Measurements from ENCODE around the gene OPCML. TPM values are rescaled to one million over a fixed set of nuclear protein-coding genes. Genes with fewer than 3 reads are reported as not detected.

Gene OPCML
- total and polyA plus RNA-seq, 2 of the 13 experiments (the other 11 are each of a cell fraction or from before 2014, with no cell fraction given) = not detected

GRCh38 chr11:132892876-132893275 lies 639.4 kb downstream of the OPCML start:
- Histone ChIP-seq H3K27me3 (ENCODE audit: control insufficient read depth in 1 of 2, insufficient read depth in 2 of 2, low read length in 2 of 2) (no peaks in the 10 kb centered on the region), H3K4me3 (replicated peaks in 1 of 3; ENCODE audit: insufficient read depth in 1 of 3, low read depth in 2 of 3, low read length in 3 of 3) (no peak overlapping the region), H3K4me1 (ENCODE audit: insufficient read depth, low read length) (no peaks in the 10 kb centered on the region), H3K9ac (ENCODE audit: insufficient read depth, low read depth, low read length) (no peak overlapping the region), H3K9me3 (ENCODE audit: low read length) (peaks cover 31% of the 10 kb centered on the region), H4K20me1 (ENCODE audit: insufficient read depth, low read length) (no peaks in the 10 kb centered on the region), H3K4me2 (ENCODE audit: low read depth, low read length) (no peak overlapping the region), H3K27ac (ENCODE audit: extremely low read length, insufficient read depth, low read length) (no peak overlapping the region), H3K79me2 (ENCODE audit: insufficient read depth, low read length) (no peaks in the 10 kb centered on the region), H3K36me3 (replicated peaks in 1 of 2; ENCODE audit: control insufficient read depth in 1 of 2, insufficient read depth in 2 of 2, low read length in 2 of 2) (no peaks in the 10 kb centered on the region), H2AFZ (ENCODE audit: low read length) (no peak overlapping the region)
- DNase-seq (ENCODE audit: low spot score) (no peak), ATAC-seq (no peak), FAIRE-seq (no peak)
- no TSS peak for BruUV-seq (replicated peaks)
- 28% methylated on average over 5 of the region's 5 CpGs for WGBS (ENCODE audit: low lambda C conversion rate)
- intact Hi-C loops (cut with micrococcal nuclease; ENCODE audit: unreplicated experiment) (no loop called here), in situ Hi-C loops (cut with HindIII; ENCODE audit: extremely low pct_ligation_motif_present, low pct_unique_long_range_greater_than_20kb) (no loop called here)
- ChIA-PET POLR2A (no interaction called here), CTCF (ENCODE audit: low intra/inter-chr PET ratio, low total read pairs) (no interaction called here)
- TF ChIP-seq ZNF256 (CRISPR knock-in tag; conservative IDR thresholded peaks at IDR 0.05) (no peak), SRSF9 (IDR thresholded peaks at IDR 0.05; ENCODE audit: borderline replicate concordance, insufficient read depth, low read depth, low read length, poor library complexity, severe bottlenecking) (no peak)

GRCh38 chr11:132888226-132888625 lies 644.1 kb downstream of the OPCML start:
- no TSS peak for BruUV-seq (replicated peaks)
- in situ Hi-C loops (cut with HindIII; ENCODE audit: extremely low pct_ligation_motif_present, low pct_unique_long_range_greater_than_20kb) (no loop called here), intact Hi-C loops (cut with micrococcal nuclease; ENCODE audit: unreplicated experiment) (no loop called here)
- Histone ChIP-seq H3K36me3 (replicated peaks in 1 of 2; ENCODE audit: control insufficient read depth in 1 of 2, insufficient read depth in 2 of 2, low read length in 2 of 2) (no peaks in the 10 kb centered on the region), H3K9ac (ENCODE audit: insufficient read depth, low read depth, low read length) (no peak overlapping the region), H3K27ac (ENCODE audit: extremely low read length, insufficient read depth, low read length) (no peak overlapping the region), H4K20me1 (ENCODE audit: insufficient read depth, low read length) (no peaks in the 10 kb centered on the region), H3K4me1 (ENCODE audit: insufficient read depth, low read length) (no peaks in the 10 kb centered on the region), H3K79me2 (ENCODE audit: insufficient read depth, low read length) (no peaks in the 10 kb centered on the region), H3K27me3 (ENCODE audit: control insufficient read depth in 1 of 2, insufficient read depth in 2 of 2, low read length in 2 of 2) (no peaks in the 10 kb centered on the region), H2AFZ (ENCODE audit: low read length) (no peak overlapping the region), H3K4me2 (ENCODE audit: low read depth, low read length) (no peak overlapping the region), H3K4me3 (replicated peaks in 1 of 3; ENCODE audit: insufficient read depth in 1 of 3, low read depth in 2 of 3, low read length in 3 of 3) (no peak overlapping the region), H3K9me3 (ENCODE audit: low read length) (no peaks in the 10 kb centered on the region; the same call in 1 of the 2 replicates)
- ATAC-seq = no peak
- FAIRE-seq = no peak
- CTCF ChIA-PET (ENCODE audit: low intra/inter-chr PET ratio, low total read pairs) = no interaction called here
- TF ChIP-seq KMT2A (CRISPR knock-in tag; IDR thresholded peaks at IDR 0.05) (no peak), EED (CRISPR knock-in tag; IDR thresholded peaks at IDR 0.05) (no peak), NCOA1 (CRISPR knock-in tag; IDR thresholded peaks at IDR 0.05) (no peak), ETV5 (CRISPR knock-in tag; IDR thresholded peaks at IDR 0.05; ENCODE audit: borderline replicate concordance) (no peak), ZNF598 (CRISPR knock-in tag; IDR thresholded peaks at IDR 0.05; ENCODE audit: borderline replicate concordance) (no peak)
- 7% methylated on average over 6 of the region's 6 CpGs for WGBS (ENCODE audit: low lambda C conversion rate)
- DNase-seq (ENCODE audit: low spot score) = no peak
- POLR2A ChIA-PET = no interaction called here

All from HepG2 (cell line).